Endodermal cell (in vitro differentiated cells): Measurements from ENCODE around the gene GYS1. TPM values are rescaled to one million over a fixed set of nuclear protein-coding genes. Genes with fewer than 3 reads are reported as not detected.

Experiments used
- DNase-seq: peaks from one replicate; pipeline ENCODE4 v3.0.0-alpha.2; 2017
- H3K27ac ChIP-seq: 2 replicates; pipeline ENCODE4 v1.5.1; 2013; ENCODE audit warnings: mild to moderate bottlenecking, low read depth, low read length, moderate library complexity
- H3K27me3 ChIP-seq: 2 replicates; pipeline ENCODE4 v1.6.1; 2013; ENCODE audit warnings: mild to moderate bottlenecking, low read length, moderate library complexity; ENCODE audit not compliant: insufficient read depth, control insufficient read depth, poor library complexity, severe bottlenecking
- H3K36me3 ChIP-seq: 2 replicates; pipeline ENCODE4 v1.7.0; 2013; ENCODE audit warnings: mild to moderate bottlenecking, low read length, moderate library complexity; ENCODE audit not compliant: control insufficient read depth, insufficient read depth
- H3K4me1 ChIP-seq: one replicate; pipeline ENCODE4 v1.7.0; 2013; ENCODE audit warnings: low read length; ENCODE audit not compliant: control insufficient read depth, insufficient read depth
- H3K4me3 ChIP-seq: 2 replicates; pipeline ENCODE4 v1.5.1; 2013; ENCODE audit warnings: mild to moderate bottlenecking, low read length, moderate library complexity
- H3K9ac ChIP-seq: 2 replicates; pipeline ENCODE4 v1.6.1; 2013; ENCODE audit warnings: mild to moderate bottlenecking, low read length, moderate library complexity; ENCODE audit not compliant: poor library complexity, severe bottlenecking; ENCODE audit errors: extremely low read depth
- H3K9me3 ChIP-seq: 2 replicates; pipeline ENCODE4 v1.6.1; 2013; ENCODE audit warnings: mild to moderate bottlenecking, low read length, moderate library complexity; ENCODE audit not compliant: control insufficient read depth
- H3K27ac Mint-ChIP-seq: 2 replicates; pipeline ENCODE4 v1.8.0; 2020; ENCODE audit warnings: mixed read lengths
- H3K27me3 Mint-ChIP-seq: 2 replicates; pipeline ENCODE4 v1.8.0; 2021; ENCODE audit warnings: mild to moderate bottlenecking, mixed read lengths; ENCODE audit not compliant: insufficient read depth
- H3K36me3 Mint-ChIP-seq: 2 replicates; pipeline ENCODE4 v1.8.0; 2020; ENCODE audit warnings: low read depth, mixed read lengths
- H3K4me1 Mint-ChIP-seq: 2 replicates; pipeline ENCODE4 v1.8.0; 2020; ENCODE audit warnings: mixed read lengths
- H3K4me3 Mint-ChIP-seq: 2 replicates; pipeline ENCODE4 v1.8.0; 2020; ENCODE audit warnings: mild to moderate bottlenecking, moderate library complexity, mixed read lengths
- H3K9me3 Mint-ChIP-seq: 2 replicates; pipeline ENCODE4 v1.8.0; 2020; ENCODE audit warnings: mild to moderate bottlenecking, mixed read lengths
- CTCF ChIP-seq: fragments of 200-600 bp; sonication (generic); conservative IDR thresholded peaks from 2 replicates; pipeline ENCODE4 v1.5.0; 2021; ENCODE audit warnings: antibody characterized with exemption, mild to moderate bottlenecking
- WGBS, 2 experiments: methylation state at CpG; one replicate each; pipeline versions ENCODE4 v1.1.5 to v1.1.7; 2013; ENCODE audit warnings: missing lambda C conversion rate in 2 of 2, mixed read lengths in 1 of 2; ENCODE audit not compliant: insufficient coverage in 1 of 2, insufficient read length in 1 of 2; 5-methylcytosine and 5-hydroxymethylcytosine counted together
- microRNA-seq: library from miRNA; unstranded; fragments of <30 nt; microRNA quantifications from one replicate; pipeline ENCODE4 v1.2.0, GENCODE V29; 2020; ENCODE audit warnings: borderline microRNAs expressed
- total RNA-seq, 2 donors: library from RNA; stranded (reverse); fragmentation: NEBNext Ultra II Directional in 1 of 2; extraction: Animal tissue kit (Norgen Biotek cat#: 25700) in 1 of 2; gene quantifications; 2 replicates in 1 of 2; 3 replicates in 1 of 2; pipeline ENCODE4 v1.2.1, GENCODE V29; 2021

GYS1 gene
- total RNA-seq, 2 donors from 2014 or later = 63.5 to 69.1 TPM

- Histone ChIP-seq H3K9ac (no peak overlapping the region), H3K4me3 (no peak overlapping the region), H3K9me3 (no peaks in the 10 kb centered on the region), H3K36me3 (peaks cover 33% of the 10 kb centered on the region), H3K27ac (no peak overlapping the region), H3K27me3 (no peaks in the 10 kb centered on the region), H3K4me1 (no peaks in the 10 kb centered on the region)
- peaks cover 54% of the 10 kb centered on the region for H3K36me3 Mint-ChIP-seq
- peak overlapping the region; percentile 61 for H3K27ac Mint-ChIP-seq
- H3K4me1 Mint-ChIP-seq = no peaks in the 10 kb centered on the region
- DNase-seq = peak; percentile 90
- no peak overlapping the region for H3K4me3 Mint-ChIP-seq
- no peak for TF ChIP-seq CTCF
- H3K9me3 Mint-ChIP-seq = no peaks in the 10 kb centered on the region
- 78 to 86% methylated on average over 14 to 18 of the region's 18 CpGs for WGBS, 2 experiments
- H3K27me3 Mint-ChIP-seq = no peaks in the 10 kb centered on the region
Observed at GRCh38 chr19:48918801-48919247, 74.3 kb downstream of the GYS1 start.

Small RNAs within 50 kb of the gene (microRNA-seq; reads per million reads assigned to microRNA genes)
- gene MIR6798 = not detected

Other genes starting within 250 kb of the GYS1 start
- gene IZUMO1, start 246.4 kb downstream of the GYS1 start, total RNA-seq = under 1 TPM; 0.22 to 0.80 TPM
- 1 to 10 TPM; 5.4 to 6.3 TPM for gene FUT1, start 240.7 kb downstream of the GYS1 start, total RNA-seq
- gene FGF21, start 237.8 kb downstream of the GYS1 start, total RNA-seq = not detected
- 100 to 1,000 TPM in 1 of 2 donors, 10 to 100 TPM in 1; 84.8 to 101 TPM for gene BCAT2, start 182.3 kb downstream of the GYS1 start, total RNA-seq
- gene HSD17B14, start 156.8 kb downstream of the GYS1 start, total RNA-seq = 10 to 100 TPM; 43.0 to 81.0 TPM
- 1 to 10 TPM; 6.6 to 7.0 TPM for gene PLEKHA4, start 124.7 kb downstream of the GYS1 start, total RNA-seq
- gene PPP1R15A, start 120.9 kb downstream of the GYS1 start, total RNA-seq = 10 to 100 TPM; 41.5 to 45.0 TPM
- 1 to 10 TPM; 1.2 to 2.1 TPM for gene TULP2, start 94.6 kb downstream of the GYS1 start, total RNA-seq
- 100 to 1,000 TPM; 177 to 222 TPM for gene NUCB1, start 93.0 kb downstream of the GYS1 start, total RNA-seq
- 1 to 10 TPM in 1 of 2 donors, under 1 TPM in 1; 0.44 to 2.3 TPM for gene DHDH, start 59.6 kb downstream of the GYS1 start, total RNA-seq
- 100 to 1,000 TPM; 172 to 184 TPM for gene BAX, start 38.4 kb downstream of the GYS1 start, total RNA-seq
- 1,000 to 10,000 TPM; 1,784 to 3,181 TPM for gene FTL, start 28.0 kb downstream of the GYS1 start, total RNA-seq
- 100 to 1,000 TPM; 101 to 112 TPM for gene RUVBL2, start 578 bp upstream of the GYS1 start, total RNA-seq
- under 1 TPM in 1 of 2 donors, not detected in 1; 0.59 TPM for gene LHB, start 23.8 kb upstream of the GYS1 start, total RNA-seq
- not detected for gene CGB3, start 31.0 kb upstream of the GYS1 start, total RNA-seq
- gene CGB2, start 38.6 kb upstream of the GYS1 start, total RNA-seq = under 1 TPM in 1 of 2 donors, not detected in 1; 0.57 TPM
- gene CGB1, start 43.6 kb upstream of the GYS1 start, total RNA-seq = not detected
- under 1 TPM in 1 of 2 donors, not detected in 1; 0.44 TPM for gene CGB5, start 50.5 kb upstream of the GYS1 start, total RNA-seq
- gene CGB8, start 55.8 kb upstream of the GYS1 start, total RNA-seq = not detected
- 1 to 10 TPM; 1.5 to 2.9 TPM for gene CGB7, start 64.4 kb upstream of the GYS1 start, total RNA-seq
- gene NTF4, start 71.5 kb upstream of the GYS1 start, total RNA-seq = 1 to 10 TPM; 5.0 to 8.9 TPM
- under 1 TPM in 1 of 2 donors, not detected in 1; 0.07 TPM for gene KCNA7, start 79.4 kb upstream of the GYS1 start, total RNA-seq
- 100 to 1,000 TPM; 284 to 292 TPM for gene SNRNP70, start 92.1 kb upstream of the GYS1 start, total RNA-seq
- 10 to 100 TPM in 1 of 2 donors, 1 to 10 TPM in 1; 9.5 to 14.9 TPM for gene LIN7B, start 121.1 kb upstream of the GYS1 start, total RNA-seq
- 1 to 10 TPM; 1.9 to 2.5 TPM for gene C19orf73, start 125.8 kb upstream of the GYS1 start, total RNA-seq
- 10 to 100 TPM in 1 of 2 donors, 1 to 10 TPM in 1; 7.4 to 16.5 TPM for gene PPFIA3, start 126.2 kb upstream of the GYS1 start, total RNA-seq
- gene HRC, start 162.1 kb upstream of the GYS1 start, total RNA-seq = 1 to 10 TPM in 1 of 2 donors, under 1 TPM in 1; 0.57 to 3.9 TPM
- gene TRPM4, start 164.5 kb upstream of the GYS1 start, total RNA-seq = 10 to 100 TPM; 22.0 to 33.3 TPM